GM12873 (cell line): ENCODE measurements around the gene WDR76.

Source experiments
- CTCF ChIP-seq: IDR thresholded peaks from 2 replicates; pipeline ENCODE4 v1.5.1; 2012; ENCODE audit warnings: low read depth, mild to moderate bottlenecking, moderate library complexity, low read length, control low read depth; ENCODE audit not compliant: insufficient read depth; ENCODE audit errors: missing control alignments

Gene WDR76

GRCh38 chr15:43800286-43801141 is 26.3 kb upstream of the WDR76 start, which contains the start of gene HYPK:
Gene HYPK, plus strand, starts transcription at chr15:43800599. Its CDS starts 24 bp downstream, at chr15:43800623.
- no peak for TF ChIP-seq CTCF

- TF ChIP-seq CTCF, result no peak
Measured at GRCh38 chr15:43808435-43808950, 18.3 kb upstream of the WDR76 start.

DNA sequence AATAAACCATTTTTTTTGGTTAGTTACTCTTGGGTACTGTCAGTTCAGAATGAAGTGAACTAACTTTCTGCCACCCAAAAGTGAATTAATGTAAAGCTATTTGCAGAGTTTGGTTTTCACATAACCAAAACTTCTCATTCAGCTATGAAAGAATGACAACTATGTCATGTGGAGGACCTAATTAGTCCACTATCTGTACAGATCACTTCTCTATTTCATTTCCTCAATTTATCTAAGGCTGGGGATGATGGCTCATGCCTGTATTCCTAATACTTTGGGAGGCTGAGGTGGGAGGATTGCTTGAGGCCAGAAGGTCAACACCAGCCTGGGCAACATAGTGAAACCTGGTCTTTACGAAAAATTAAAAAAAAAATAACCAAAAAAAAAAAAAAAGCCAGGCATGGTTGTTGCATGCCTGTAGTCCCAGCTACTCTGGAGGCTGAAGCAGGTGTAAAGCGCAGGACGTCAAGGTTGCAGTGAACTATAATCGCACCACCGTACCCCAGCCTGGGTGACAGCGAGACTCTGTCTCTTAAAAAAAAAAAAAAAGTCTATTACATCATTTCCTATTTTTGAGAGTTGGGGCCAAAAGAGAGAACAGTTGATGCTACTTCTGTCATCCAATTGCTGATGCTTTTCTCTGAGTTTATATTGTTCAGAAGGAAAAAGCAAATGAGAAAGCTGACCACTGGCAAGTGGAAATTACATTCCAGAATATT is 17.7 kb upstream of the WDR76 start:
- TF ChIP-seq CTCF, result no peak

- TF ChIP-seq CTCF, result no peak
Measured at GRCh38 chr15:43821505-43821904, 5.3 kb upstream of the WDR76 start.

DNA sequence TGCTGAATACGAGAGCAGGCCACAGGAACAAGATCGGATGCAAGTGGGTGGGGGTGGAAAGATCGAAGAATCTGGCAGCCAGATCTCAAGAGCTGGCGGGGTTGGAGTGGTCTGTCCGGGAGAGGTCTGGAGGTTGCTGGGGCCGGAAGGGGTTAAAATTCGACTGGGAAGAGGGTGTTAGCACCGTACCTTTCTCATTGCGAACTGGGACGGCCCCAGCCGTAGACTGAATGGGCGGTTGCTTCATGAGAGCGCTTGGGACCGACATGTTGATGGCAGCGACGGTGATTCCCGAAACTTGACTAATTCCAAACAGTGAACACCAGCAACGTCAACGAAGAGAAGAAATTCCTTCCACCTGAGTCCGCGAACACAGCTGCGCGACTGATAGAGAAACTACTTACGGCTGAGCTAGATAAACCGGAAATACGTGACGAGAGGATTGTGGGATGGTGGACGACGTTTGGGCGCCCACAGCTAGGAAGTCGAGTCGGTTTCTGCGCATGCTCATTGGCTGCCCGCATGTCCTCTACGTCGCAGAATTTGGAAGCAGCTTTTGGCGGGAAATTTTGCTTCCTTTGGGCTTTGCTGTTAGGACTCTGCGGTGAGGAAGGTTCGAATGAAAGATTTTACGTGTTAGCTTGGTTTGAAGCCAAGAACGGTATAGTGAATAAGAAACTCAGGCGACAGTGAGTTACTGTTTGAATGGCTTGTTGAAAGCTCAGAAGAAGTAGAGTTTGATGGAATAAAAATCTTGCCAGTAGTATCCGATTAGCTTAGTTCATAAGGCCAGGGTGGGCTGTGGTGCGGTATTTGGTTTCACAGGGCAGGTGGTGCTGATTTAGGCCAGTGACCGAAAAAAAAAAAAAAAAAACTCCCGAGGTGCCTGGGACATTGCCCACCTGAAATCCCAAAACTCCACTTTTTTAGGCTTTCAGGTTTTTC is 2.2 kb upstream of the WDR76 start, which contains the start of gene MFAP1:
TSS of gene MFAP1 (minus strand) at position 389 of the 945 bp plus-strand sequence. CDS start at position 268, 121 bp downstream.
- TF ChIP-seq CTCF, result no peak

DNA sequence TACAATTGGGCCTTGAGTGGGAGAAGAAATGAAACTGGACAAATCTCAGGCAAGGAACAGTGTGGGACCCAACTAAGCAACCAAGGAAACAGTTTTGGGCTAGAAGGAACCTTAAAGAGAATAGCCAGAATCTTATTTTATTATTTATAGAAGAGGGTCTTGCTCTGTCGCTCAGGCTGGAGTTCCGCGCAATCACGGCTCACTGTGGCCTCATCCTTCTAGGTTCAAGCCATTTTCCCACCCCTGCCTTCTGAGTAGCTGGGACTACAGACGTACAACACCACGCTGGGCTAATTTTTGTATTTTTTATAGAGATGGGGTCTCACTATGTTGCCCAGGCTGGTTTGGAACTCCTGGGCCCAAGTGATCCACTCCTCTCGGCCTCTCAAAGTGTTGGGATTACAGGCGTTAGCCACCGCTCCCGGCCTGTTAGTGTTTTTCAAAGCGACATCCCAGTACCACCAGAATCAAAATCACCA is 734 bp upstream of the WDR76 start:
- TF ChIP-seq CTCF, result no peak
